Measurements from ENCODE around the gene B3GALNT2.

Gene B3GALNT2

DNA sequence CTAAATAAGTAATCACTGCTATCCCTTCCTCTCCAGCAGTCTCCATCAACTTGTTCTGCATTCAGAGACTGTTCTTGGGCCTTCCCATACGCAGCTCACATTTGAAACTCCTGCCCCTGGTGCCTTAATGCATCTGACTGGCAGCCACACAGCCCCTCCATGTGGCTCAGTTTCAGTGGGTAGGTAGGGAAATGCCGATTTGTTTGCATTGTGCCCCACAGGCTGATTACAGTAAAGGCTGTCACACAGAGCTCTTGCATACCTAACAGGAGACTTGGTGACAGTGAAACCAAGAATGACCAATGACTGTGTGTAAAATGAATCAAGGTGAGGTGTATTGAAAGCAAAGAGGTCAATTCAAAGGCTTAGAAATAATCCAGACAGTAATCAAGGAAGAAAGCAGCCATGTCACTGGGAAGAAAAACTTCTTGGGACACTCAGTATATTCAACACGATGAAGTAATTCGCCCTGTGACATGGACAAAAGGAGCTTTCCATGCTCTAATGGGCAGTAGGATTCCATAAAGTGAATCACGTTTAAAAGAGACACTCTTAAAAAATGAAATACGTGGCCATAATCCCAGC is 12.7 kb upstream of the B3GALNT2 start:
- H3K4me1 ChIP-seq (ENCODE audit: control insufficient read depth in 1 of 2, insufficient read depth in 1 of 2, low read depth in 1 of 2, low read length in 1 of 2): no peaks in the 10 kb centered on the region
- no peak overlapping the region for H3K27ac ChIP-seq
- no peaks in the 10 kb centered on the region for H3K27me3 ChIP-seq
- TF ChIP-seq, protein P1, sequence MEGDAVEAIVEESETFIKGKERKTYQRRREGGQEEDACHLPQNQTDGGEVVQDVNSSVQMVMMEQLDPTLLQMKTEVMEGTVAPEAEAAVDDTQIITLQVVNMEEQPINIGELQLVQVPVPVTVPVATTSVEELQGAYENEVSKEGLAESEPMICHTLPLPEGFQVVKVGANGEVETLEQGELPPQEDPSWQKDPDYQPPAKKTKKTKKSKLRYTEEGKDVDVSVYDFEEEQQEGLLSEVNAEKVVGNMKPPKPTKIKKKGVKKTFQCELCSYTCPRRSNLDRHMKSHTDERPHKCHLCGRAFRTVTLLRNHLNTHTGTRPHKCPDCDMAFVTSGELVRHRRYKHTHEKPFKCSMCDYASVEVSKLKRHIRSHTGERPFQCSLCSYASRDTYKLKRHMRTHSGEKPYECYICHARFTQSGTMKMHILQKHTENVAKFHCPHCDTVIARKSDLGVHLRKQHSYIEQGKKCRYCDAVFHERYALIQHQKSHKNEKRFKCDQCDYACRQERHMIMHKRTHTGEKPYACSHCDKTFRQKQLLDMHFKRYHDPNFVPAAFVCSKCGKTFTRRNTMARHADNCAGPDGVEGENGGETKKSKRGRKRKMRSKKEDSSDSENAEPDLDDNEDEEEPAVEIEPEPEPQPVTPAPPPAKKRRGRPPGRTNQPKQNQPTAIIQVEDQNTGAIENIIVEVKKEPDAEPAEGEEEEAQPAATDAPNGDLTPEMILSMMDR (IDR thresholded peaks at IDR 0.05): no peak
- no peaks in the 10 kb centered on the region for H3K9me3 ChIP-seq
- H3K36me3 ChIP-seq: no peaks in the 10 kb centered on the region
- no peak overlapping the region for H3K4me3 ChIP-seq (ENCODE audit: low read depth in 1 of 2, low read length in 1 of 2)

GRCh38 chr1:235515844-235516512 is 11.7 kb upstream of the B3GALNT2 start:
- no peak overlapping the region for H3K27ac ChIP-seq
- H3K4me3 ChIP-seq (ENCODE audit: low read depth in 1 of 2, low read length in 1 of 2): no peak overlapping the region
- no peaks in the 10 kb centered on the region for H3K36me3 ChIP-seq
- no peaks in the 10 kb centered on the region for H3K4me1 ChIP-seq (ENCODE audit: control insufficient read depth in 1 of 2, insufficient read depth in 1 of 2, low read depth in 1 of 2, low read length in 1 of 2)
- TF ChIP-seq, protein P1 (IDR thresholded peaks at IDR 0.05): no peak
- no peaks in the 10 kb centered on the region for H3K9me3 ChIP-seq
- no peaks in the 10 kb centered on the region for H3K27me3 ChIP-seq

DNA sequence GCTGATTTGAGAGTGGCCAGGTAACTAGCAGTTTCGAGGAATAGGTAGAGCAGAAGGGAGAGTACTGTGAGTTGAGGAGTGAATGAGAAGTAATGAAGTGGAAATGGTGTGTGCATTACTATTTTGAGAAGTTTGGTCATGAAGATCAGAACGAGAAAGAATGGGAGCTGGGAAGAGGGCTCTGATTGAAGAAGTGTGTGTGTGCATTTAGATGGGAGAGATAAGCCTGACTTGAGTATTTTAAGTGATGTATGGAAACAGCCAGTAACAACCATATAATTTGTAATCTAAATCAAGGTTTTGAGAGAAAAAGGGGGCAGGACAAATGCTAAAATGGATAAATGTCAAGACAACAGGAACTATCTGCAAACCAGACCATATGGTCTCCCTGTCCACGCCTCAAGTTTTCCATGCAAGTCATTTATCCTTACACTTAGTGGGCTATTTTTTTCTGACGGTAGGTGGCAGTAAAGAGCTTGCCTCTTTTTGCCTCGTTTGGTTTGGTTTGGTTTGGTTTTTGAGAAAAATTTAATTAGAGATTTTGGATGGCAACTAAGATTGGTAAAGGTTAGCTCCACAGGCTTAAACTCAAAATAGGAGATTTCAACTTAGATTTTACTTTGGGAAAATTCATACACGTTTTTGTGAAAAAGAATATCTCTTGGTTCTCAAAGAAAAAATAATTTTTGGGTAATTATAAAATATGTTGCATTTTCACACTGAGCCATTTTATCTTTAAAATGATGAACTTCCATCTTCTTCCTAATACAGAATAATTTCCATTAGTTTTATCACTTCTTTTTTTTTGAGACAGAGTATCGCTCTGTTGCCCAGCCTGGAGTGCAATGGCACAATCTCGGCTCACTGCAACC is 9.5 kb upstream of the B3GALNT2 start:
- Histone ChIP-seq H3K9me3 (no peaks in the 10 kb centered on the region), H3K27me3 (peaks cover 5% of the 10 kb centered on the region), H3K36me3 (no peaks in the 10 kb centered on the region), H3K4me1 (ENCODE audit: control insufficient read depth in 1 of 2, insufficient read depth in 1 of 2, low read depth in 1 of 2, low read length in 1 of 2) (no peaks in the 10 kb centered on the region), H3K4me3 (ENCODE audit: low read depth in 1 of 2, low read length in 1 of 2) (no peak overlapping the region), H3K27ac (no peak overlapping the region)
- TF ChIP-seq, protein P1 (IDR thresholded peaks at IDR 0.05): peak; percentile 72

DNA sequence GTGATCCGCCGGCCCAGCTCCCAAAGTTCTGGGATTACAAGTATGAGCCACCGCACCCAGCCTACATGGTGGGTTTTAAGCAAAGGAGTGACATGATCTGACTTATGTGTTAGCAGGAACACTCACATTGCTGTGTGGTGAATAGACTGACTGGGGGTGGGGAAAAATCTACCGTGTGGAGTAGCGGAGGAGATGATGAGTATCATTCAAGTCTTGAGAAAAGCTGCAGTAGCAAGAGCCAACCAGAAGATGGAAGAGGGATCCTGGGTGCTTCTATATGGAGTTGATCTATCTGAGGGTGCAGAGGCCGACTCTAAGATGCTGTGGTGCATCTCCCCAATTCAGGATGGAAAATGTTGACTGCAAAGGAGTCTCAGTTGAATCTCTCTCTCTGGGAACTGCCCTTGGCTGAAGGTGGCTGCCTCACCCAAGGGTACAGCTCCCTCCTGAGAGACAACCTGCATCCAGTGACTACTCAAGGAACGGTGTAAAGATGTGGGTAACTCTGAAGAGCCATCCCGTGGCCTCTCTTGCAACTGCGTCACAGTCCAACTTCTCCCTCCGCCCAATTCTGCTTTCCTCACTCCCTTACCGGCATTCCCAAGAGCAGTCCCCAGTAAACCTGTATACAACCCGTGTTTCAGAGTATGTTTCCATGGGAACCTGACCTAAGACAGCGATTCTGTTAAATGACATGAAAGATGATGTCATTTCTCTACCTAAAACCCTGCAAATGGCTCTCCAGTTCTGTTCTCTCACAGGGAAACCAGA is 7.4 kb upstream of the B3GALNT2 start:
- Histone ChIP-seq H3K9me3 (no peaks in the 10 kb centered on the region), H3K27ac (no peak overlapping the region), H3K27me3 (peaks cover 17% of the 10 kb centered on the region), H3K36me3 (no peaks in the 10 kb centered on the region), H3K4me1 (ENCODE audit: control insufficient read depth in 1 of 2, insufficient read depth in 1 of 2, low read depth in 1 of 2, low read length in 1 of 2) (no peaks in the 10 kb centered on the region), H3K4me3 (ENCODE audit: low read depth in 1 of 2, low read length in 1 of 2) (no peak overlapping the region)
- TF ChIP-seq, protein P1 (IDR thresholded peaks at IDR 0.05): no peak

DNA sequence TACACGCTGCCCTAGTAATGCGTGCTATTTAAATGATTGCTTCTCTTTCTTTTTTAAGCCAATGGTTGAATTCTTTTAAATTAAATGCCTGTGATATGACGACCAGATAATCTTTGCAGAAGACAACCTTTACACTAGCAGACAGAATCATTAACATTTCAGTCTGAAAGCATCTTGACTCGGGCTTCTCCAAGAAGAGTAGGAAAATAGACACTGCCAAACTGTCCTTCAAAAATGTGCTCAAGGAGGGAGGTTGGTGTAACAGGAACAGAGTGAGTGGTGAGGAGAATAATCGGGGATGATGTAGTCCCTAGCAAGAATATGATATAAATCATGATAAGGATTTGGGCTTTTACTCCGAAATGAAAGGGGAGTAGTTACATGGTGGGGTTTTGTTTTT is 6.6 kb upstream of the B3GALNT2 start:
- Histone ChIP-seq H3K27ac (no peak overlapping the region), H3K9me3 (no peaks in the 10 kb centered on the region), H3K4me3 (ENCODE audit: low read depth in 1 of 2, low read length in 1 of 2) (no peak overlapping the region), H3K27me3 (peaks cover 26% of the 10 kb centered on the region), H3K4me1 (ENCODE audit: control insufficient read depth in 1 of 2, insufficient read depth in 1 of 2, low read depth in 1 of 2, low read length in 1 of 2) (peaks cover 1 to 2% of the 10 kb centered on the region in 2 experiments), H3K36me3 (no peaks in the 10 kb centered on the region)
- TF ChIP-seq, protein P1 (IDR thresholded peaks at IDR 0.05): no peak
